PC-9 (cell line): Measurements from ENCODE around the gene KCNMB2.

Source experiments
- EZH2 ChIP-seq: fragments of 200-600 bp; sonication (generic); IDR thresholded peaks from 2 replicates; pipeline ENCODE4 v1.8.0; 2017; ENCODE audit warnings: antibody characterized with exemption, low read depth
- TF ChIP-seq, protein P1 (sequence below): fragments of 200-600 bp; sonication (generic); conservative IDR thresholded peaks from 2 replicates; pipeline ENCODE4 v1.6.1; 2017; ENCODE audit warnings: mixed run types, antibody characterized with exemption, mild to moderate bottlenecking, moderate library complexity

DNA sequence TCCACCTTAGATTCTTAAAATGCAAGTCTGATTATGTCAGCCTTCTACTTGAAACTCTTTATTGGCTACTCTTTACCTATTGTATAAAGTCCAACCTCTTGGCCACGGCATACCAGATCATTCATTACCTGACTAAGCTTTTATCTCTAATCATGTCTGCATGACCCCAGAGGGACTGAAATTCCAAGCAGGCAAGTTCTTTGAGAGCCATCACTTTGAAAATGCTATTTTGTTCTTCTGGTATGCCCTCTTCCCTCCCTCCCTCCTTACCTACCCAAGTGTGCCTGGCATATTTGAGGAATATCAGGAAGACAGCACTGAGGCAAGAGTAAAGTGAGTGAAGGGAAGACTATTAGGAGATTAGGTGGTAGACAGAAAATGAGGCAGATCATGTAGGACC, 57.5 kb downstream of the KCNMB2 start:
- TF ChIP-seq, protein P1, sequence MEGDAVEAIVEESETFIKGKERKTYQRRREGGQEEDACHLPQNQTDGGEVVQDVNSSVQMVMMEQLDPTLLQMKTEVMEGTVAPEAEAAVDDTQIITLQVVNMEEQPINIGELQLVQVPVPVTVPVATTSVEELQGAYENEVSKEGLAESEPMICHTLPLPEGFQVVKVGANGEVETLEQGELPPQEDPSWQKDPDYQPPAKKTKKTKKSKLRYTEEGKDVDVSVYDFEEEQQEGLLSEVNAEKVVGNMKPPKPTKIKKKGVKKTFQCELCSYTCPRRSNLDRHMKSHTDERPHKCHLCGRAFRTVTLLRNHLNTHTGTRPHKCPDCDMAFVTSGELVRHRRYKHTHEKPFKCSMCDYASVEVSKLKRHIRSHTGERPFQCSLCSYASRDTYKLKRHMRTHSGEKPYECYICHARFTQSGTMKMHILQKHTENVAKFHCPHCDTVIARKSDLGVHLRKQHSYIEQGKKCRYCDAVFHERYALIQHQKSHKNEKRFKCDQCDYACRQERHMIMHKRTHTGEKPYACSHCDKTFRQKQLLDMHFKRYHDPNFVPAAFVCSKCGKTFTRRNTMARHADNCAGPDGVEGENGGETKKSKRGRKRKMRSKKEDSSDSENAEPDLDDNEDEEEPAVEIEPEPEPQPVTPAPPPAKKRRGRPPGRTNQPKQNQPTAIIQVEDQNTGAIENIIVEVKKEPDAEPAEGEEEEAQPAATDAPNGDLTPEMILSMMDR = no peak
- TF ChIP-seq EZH2 = no peak
